WI38 (cell line): ENCODE data around the gene KDR.

Experiments
- H3K4me3 ChIP-seq: 2 replicates; pipeline ENCODE4 v1.5.1; 2011; ENCODE audit warnings: low read depth, mild to moderate bottlenecking, control low read depth, low read length
- TF ChIP-seq, protein P1 (sequence below): IDR thresholded peaks from 2 replicates; pipeline ENCODE4 v1.5.1; 2012; ENCODE audit warnings: low read depth, mild to moderate bottlenecking, control low read depth, low read length

The KDR gene

DNA sequence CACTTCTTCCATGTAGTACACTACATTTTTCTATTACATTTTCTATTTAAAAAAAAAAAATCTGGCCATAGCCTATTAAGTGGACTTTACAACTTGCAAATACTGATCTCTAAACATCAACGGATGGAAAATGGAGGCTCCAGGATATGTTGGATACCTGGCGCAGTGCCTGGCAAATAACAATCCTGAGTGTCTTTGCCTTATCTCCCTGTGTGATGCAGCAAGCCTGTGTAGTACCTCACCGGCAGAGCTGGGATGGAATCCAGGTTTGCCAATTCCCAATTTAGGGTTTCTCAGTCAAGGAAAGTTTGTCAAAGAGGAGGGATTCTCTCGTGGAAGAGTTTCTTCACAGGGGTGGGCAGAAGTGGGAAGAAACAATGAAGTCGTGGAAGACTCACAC lies 93.2 kb downstream of the KDR start:
- no peak overlapping the region for H3K4me3 ChIP-seq
- TF ChIP-seq, protein P1, sequence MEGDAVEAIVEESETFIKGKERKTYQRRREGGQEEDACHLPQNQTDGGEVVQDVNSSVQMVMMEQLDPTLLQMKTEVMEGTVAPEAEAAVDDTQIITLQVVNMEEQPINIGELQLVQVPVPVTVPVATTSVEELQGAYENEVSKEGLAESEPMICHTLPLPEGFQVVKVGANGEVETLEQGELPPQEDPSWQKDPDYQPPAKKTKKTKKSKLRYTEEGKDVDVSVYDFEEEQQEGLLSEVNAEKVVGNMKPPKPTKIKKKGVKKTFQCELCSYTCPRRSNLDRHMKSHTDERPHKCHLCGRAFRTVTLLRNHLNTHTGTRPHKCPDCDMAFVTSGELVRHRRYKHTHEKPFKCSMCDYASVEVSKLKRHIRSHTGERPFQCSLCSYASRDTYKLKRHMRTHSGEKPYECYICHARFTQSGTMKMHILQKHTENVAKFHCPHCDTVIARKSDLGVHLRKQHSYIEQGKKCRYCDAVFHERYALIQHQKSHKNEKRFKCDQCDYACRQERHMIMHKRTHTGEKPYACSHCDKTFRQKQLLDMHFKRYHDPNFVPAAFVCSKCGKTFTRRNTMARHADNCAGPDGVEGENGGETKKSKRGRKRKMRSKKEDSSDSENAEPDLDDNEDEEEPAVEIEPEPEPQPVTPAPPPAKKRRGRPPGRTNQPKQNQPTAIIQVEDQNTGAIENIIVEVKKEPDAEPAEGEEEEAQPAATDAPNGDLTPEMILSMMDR: no peak

DNA sequence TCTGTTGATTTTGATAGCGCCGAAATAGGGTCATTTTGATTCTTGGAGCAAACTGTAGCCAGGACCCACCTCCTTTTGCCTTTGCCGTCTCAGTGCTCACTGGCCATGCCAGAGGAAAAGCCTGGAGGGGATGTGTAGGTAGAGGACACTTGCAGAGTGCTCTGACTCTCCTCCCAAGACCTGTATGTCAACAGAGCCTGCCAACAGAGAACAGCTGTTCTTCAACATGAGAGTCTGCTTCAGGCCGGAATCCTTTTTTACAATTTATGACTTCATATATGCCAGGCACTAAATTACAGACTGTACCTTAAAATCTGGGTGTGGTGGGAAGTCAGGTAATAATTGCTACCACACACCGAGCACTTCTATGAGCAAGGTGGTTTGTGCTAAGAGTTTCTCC lies 94.2 kb downstream of the KDR start:
- TF ChIP-seq, protein P1: no peak
- no peak overlapping the region for H3K4me3 ChIP-seq

- H3K4me3 ChIP-seq: no peak overlapping the region
- TF ChIP-seq, protein P1: no peak
These were observed 94.8 kb downstream of the KDR start for GRCh38 chr4:55030589-55030988.

GRCh38 chr4:55029821-55030503 lies 95.4 kb downstream of the KDR start:
- no peak overlapping the region for H3K4me3 ChIP-seq
- TF ChIP-seq, protein P1: no peak

GRCh38 chr4:55029321-55029720 lies 96.1 kb downstream of the KDR start:
- TF ChIP-seq, protein P1: no peak
- no peak overlapping the region for H3K4me3 ChIP-seq
